Smooth muscle cell (in vitro differentiated cells): ENCODE results near the gene CSGALNACT2. TPM values are rescaled to one million over a fixed set of nuclear protein-coding genes. Genes with fewer than 3 reads are reported as not detected.

Experiments used
- DNase-seq: peaks from one replicate; lab custom pipeline; 2025; ENCODE audit not compliant: unreplicated experiment; lab: John Stamatoyannopoulos, UW
- H2AFZ ChIP-seq: fragments of 200-600 bp; sonication (generic); 2 replicates; pipeline ENCODE4 v1.6.0; 2016; ENCODE audit warnings: antibody characterized with exemption, low read depth, mild to moderate bottlenecking
- H3F3A ChIP-seq: fragments of 200-600 bp; sonication (generic); 2 replicates; pipeline ENCODE4 v1.6.0; 2017; ENCODE audit warnings: antibody characterized with exemption, low read depth
- H3K27ac ChIP-seq: fragments of 200-600 bp; sonication (generic); 2 replicates; pipeline ENCODE4 v1.5.1; 2016; ENCODE audit warnings: low read depth, mild to moderate bottlenecking
- H3K27me3 ChIP-seq: fragments of 200-600 bp; sonication (generic); 2 replicates; pipeline ENCODE4 v1.6.1; 2016; ENCODE audit warnings: low read depth, mild to moderate bottlenecking
- H3K36me3 ChIP-seq: fragments of 200-600 bp; sonication (generic); 2 replicates; pipeline ENCODE4 v1.5.1; 2016; ENCODE audit warnings: low read depth
- H3K4me1 ChIP-seq: fragments of 200-600 bp; sonication (generic); 2 replicates; pipeline ENCODE4 v1.5.1; 2016; ENCODE audit warnings: low read depth
- H3K4me2 ChIP-seq: fragments of 200-600 bp; sonication (generic); 2 replicates; pipeline ENCODE4 v1.6.0; 2016; ENCODE audit warnings: mild to moderate bottlenecking
- H3K4me3 ChIP-seq: fragments of 200-600 bp; sonication (generic); 2 replicates; pipeline ENCODE4 v1.5.1; 2016; ENCODE audit warnings: mild to moderate bottlenecking
- H3K79me2 ChIP-seq: fragments of 200-600 bp; sonication (generic); 2 replicates; pipeline ENCODE4 v1.6.0; 2016; ENCODE audit warnings: low read depth, mild to moderate bottlenecking
- H3K9ac ChIP-seq: fragments of 200-600 bp; sonication (generic); 2 replicates; pipeline ENCODE4 v1.6.0; 2016; ENCODE audit warnings: low read depth
- H3K9me3 ChIP-seq: fragments of 200-600 bp; sonication (generic); replicated peaks from 2 replicates; pipeline ENCODE4 v1.5.1; 2016; ENCODE audit warnings: low read depth
- H4K20me1 ChIP-seq: fragments of 200-600 bp; sonication (generic); 2 replicates; pipeline ENCODE4 v1.6.0; 2016; ENCODE audit warnings: low read depth
- CTCF ChIP-seq: fragments of 200-600 bp; sonication (generic); IDR thresholded peaks from 2 replicates; pipeline ENCODE4 v1.5.1; 2017; ENCODE audit warnings: borderline replicate concordance, mild to moderate bottlenecking, antibody characterized with exemption; ENCODE audit not compliant: insufficient read depth, poor library complexity, severe bottlenecking
- WGBS: methylation state at CpG from one replicate; pipeline ENCODE4 v1.1.7; 2016; ENCODE audit warnings: low lambda C conversion rate; 5-methylcytosine and 5-hydroxymethylcytosine counted together
- polyA plus RNA-seq: library from polyadenylated mRNA; unstranded; fragments of >200 nt; fragmentation: Nextera tagmentation; extraction: Ambion mirVana; gene quantifications from 2 replicates; pipeline ENCODE4 v1.2.1, GENCODE V29; 2016
- total RNA-seq: library from RNA; depleted of rRNA; stranded (reverse); fragments of >200 nt; gene quantifications from 2 replicates; pipeline ENCODE4 v1.2.3, GENCODE V29; 2014

Gene CSGALNACT2
- total and polyA plus RNA-seq, 2 experiments from 2014 or later: 35.6 to 40.4 TPM

- Histone ChIP-seq H3K9me3 (no peaks in the 10 kb centered on the region), H3K27ac (no peak overlapping the region), H3K79me2 (no peaks in the 10 kb centered on the region), H3K36me3 (no peaks in the 10 kb centered on the region), H2AFZ (no peak overlapping the region), H3K4me3 (no peak overlapping the region), H4K20me1 (peaks cover 28% of the 10 kb centered on the region), H3F3A (no peaks in the 10 kb centered on the region), H3K4me1 (no peaks in the 10 kb centered on the region), H3K27me3 (no peaks in the 10 kb centered on the region), H3K9ac (no peak overlapping the region), H3K4me2 (no peak overlapping the region)
- WGBS: 98% methylated on average over 9 of the region's 9 CpGs
- DNase-seq: no peak
- no peak for TF ChIP-seq CTCF
Observed at GRCh38 chr10:43194859-43195258, 56.6 kb downstream of the CSGALNACT2 start.

GRCh38 chr10:43195557-43195956 lies 57.3 kb downstream of the CSGALNACT2 start:
- Histone ChIP-seq H3K4me1 (no peaks in the 10 kb centered on the region), H3K79me2 (no peaks in the 10 kb centered on the region), H3F3A (no peaks in the 10 kb centered on the region), H3K36me3 (no peaks in the 10 kb centered on the region), H3K27me3 (no peaks in the 10 kb centered on the region), H3K4me2 (no peak overlapping the region), H4K20me1 (peaks cover 21% of the 10 kb centered on the region), H2AFZ (no peak overlapping the region), H3K9ac (no peak overlapping the region), H3K27ac (no peak overlapping the region), H3K9me3 (no peaks in the 10 kb centered on the region), H3K4me3 (no peak overlapping the region)
- no peak for DNase-seq
- over 99% methylated on average over 12 of the region's 12 CpGs for WGBS
- TF ChIP-seq CTCF: no peak

- no peak overlapping the region for H3K4me3 ChIP-seq
- no peaks in the 10 kb centered on the region for H3K79me2 ChIP-seq
- H3K9me3 ChIP-seq: no peaks in the 10 kb centered on the region
- no peaks in the 10 kb centered on the region for H3K36me3 ChIP-seq
- no peaks in the 10 kb centered on the region for H3K4me1 ChIP-seq
- H3K27ac ChIP-seq: no peak overlapping the region
- no peak for TF ChIP-seq CTCF
- WGBS: 97% methylated on average over 20 of the region's 20 CpGs
- H3K27me3 ChIP-seq: no peaks in the 10 kb centered on the region
- DNase-seq: no peak
- no peak overlapping the region for H3K4me2 ChIP-seq
- no peaks in the 10 kb centered on the region for H3F3A ChIP-seq
- H3K9ac ChIP-seq: no peak overlapping the region
- peaks cover 17% of the 10 kb centered on the region for H4K20me1 ChIP-seq
- H2AFZ ChIP-seq: no peak overlapping the region
Observed at GRCh38 chr10:43196131-43196980, 58.1 kb downstream of the CSGALNACT2 start.
